HEK293 (cell line): ENCODE data around the gene IWS1.

Source experiments
- HIC1 ChIP-seq: fragments of 450-650 bp; formaldehyde crosslinking; IDR thresholded peaks from 2 replicates; pipeline ENCODE4 v1.5.1; 2016; ENCODE audit warnings: missing biosample characterization, missing genetic modification characterization
- HOXC10 ChIP-seq: sonication (generic); formaldehyde crosslinking; IDR thresholded peaks from 2 replicates; pipeline ENCODE4 v1.8.1; 2023; ENCODE audit warnings: mild to moderate bottlenecking, missing genetic modification reagents
- KLF16 ChIP-seq: fragments of 450-650 bp; formaldehyde crosslinking; IDR thresholded peaks from 2 replicates; pipeline ENCODE4 v1.5.1; 2017; ENCODE audit warnings: missing biosample characterization, missing genetic modification characterization
- REST ChIP-seq: fragments of 450-650 bp; formaldehyde crosslinking; IDR thresholded peaks from 2 replicates; pipeline ENCODE4 v1.5.1; 2016; ENCODE audit warnings: missing biosample characterization, missing genetic modification characterization
- TRIM28 ChIP-seq: IDR thresholded peaks from 2 replicates; pipeline ENCODE4 v1.6.1; 2011; ENCODE audit warnings: low read length, control low read depth, borderline replicate concordance
- ZBTB11 ChIP-seq: fragments of 450-650 bp; formaldehyde crosslinking; conservative IDR thresholded peaks from 2 replicates; pipeline ENCODE4 v1.5.1; 2016; ENCODE audit warnings: low read depth, missing biosample characterization, missing genetic modification characterization
- ZNF133 ChIP-seq: fragments of 450-650 bp; formaldehyde crosslinking; IDR thresholded peaks from 2 replicates; pipeline ENCODE4 v1.5.1; 2016; ENCODE audit warnings: missing biosample characterization, missing genetic modification characterization
- ZNF140 ChIP-seq: fragments of 450-650 bp; formaldehyde crosslinking; IDR thresholded peaks from 2 replicates; pipeline ENCODE4 v1.5.1; 2016; ENCODE audit warnings: missing biosample characterization, missing genetic modification characterization
- ZNF184 ChIP-seq: fragments of 450-650 bp; IDR thresholded peaks from 2 replicates; pipeline ENCODE4 v1.5.1; 2018; ENCODE audit warnings: missing biosample characterization, mild to moderate bottlenecking, missing genetic modification characterization
- ZNF223 ChIP-seq: fragments of 450-650 bp; formaldehyde crosslinking; IDR thresholded peaks from 2 replicates; pipeline ENCODE4 v1.5.1; 2016; ENCODE audit warnings: missing biosample characterization, missing genetic modification characterization
- ZNF23 ChIP-seq: fragments of 450-650 bp; formaldehyde crosslinking; IDR thresholded peaks from 2 replicates; pipeline ENCODE4 v1.5.1; 2016; ENCODE audit warnings: missing biosample characterization, missing genetic modification characterization, borderline replicate concordance
- ZNF37A ChIP-seq: fragments of 450-650 bp; IDR thresholded peaks from 2 replicates; pipeline ENCODE4 v1.5.1; 2018; ENCODE audit warnings: missing biosample characterization, missing genetic modification characterization
- ZNF394 ChIP-seq: fragments of 450-650 bp; formaldehyde crosslinking; IDR thresholded peaks from 2 replicates; pipeline ENCODE4 v1.5.1; 2016; ENCODE audit warnings: missing biosample characterization, missing genetic modification characterization, mild to moderate bottlenecking, moderate library complexity, borderline replicate concordance
- ZNF398 ChIP-seq: fragments of 450-650 bp; formaldehyde crosslinking; IDR thresholded peaks from 2 replicates; pipeline ENCODE4 v1.5.1; 2017; ENCODE audit warnings: missing biosample characterization, missing genetic modification characterization
- ZNF513 ChIP-seq: fragments of 450-650 bp; IDR thresholded peaks from 2 replicates; pipeline ENCODE4 v1.5.1; 2018; ENCODE audit warnings: missing biosample characterization, missing genetic modification characterization
- ZNF518A ChIP-seq: fragments of 450-650 bp; formaldehyde crosslinking; conservative IDR thresholded peaks from 2 replicates; pipeline ENCODE4 v1.5.1; 2016; ENCODE audit warnings: low read depth, missing biosample characterization, missing genetic modification characterization
- ZNF555 ChIP-seq: fragments of 450-650 bp; formaldehyde crosslinking; conservative IDR thresholded peaks from 2 replicates; pipeline ENCODE4 v1.5.1; 2017; ENCODE audit warnings: missing biosample characterization, mild to moderate bottlenecking, missing genetic modification characterization, inconsistent platforms
- ZNF571 ChIP-seq: fragments of 450-650 bp; formaldehyde crosslinking; IDR thresholded peaks from 2 replicates; pipeline ENCODE4 v1.5.0; 2017; ENCODE audit warnings: missing biosample characterization, missing genetic modification characterization
- ZNF623 ChIP-seq: fragments of 450-650 bp; formaldehyde crosslinking; IDR thresholded peaks from 2 replicates; pipeline ENCODE4 v1.5.1; 2016; ENCODE audit warnings: missing biosample characterization, missing genetic modification characterization
- ZNF792 ChIP-seq: fragments of 450-650 bp; formaldehyde crosslinking; IDR thresholded peaks from 2 replicates; pipeline ENCODE4 v1.5.1; 2016; ENCODE audit warnings: missing biosample characterization, missing genetic modification characterization
- ZSCAN23 ChIP-seq: fragments of 450-650 bp; formaldehyde crosslinking; IDR thresholded peaks from 2 replicates; pipeline ENCODE4 v1.5.1; 2016; ENCODE audit warnings: missing biosample characterization, missing genetic modification characterization
- ZSCAN30 ChIP-seq: fragments of 450-650 bp; IDR thresholded peaks from 2 replicates; pipeline ENCODE4 v1.5.1; 2018; ENCODE audit warnings: missing biosample characterization, mild to moderate bottlenecking, missing genetic modification characterization, moderate library complexity
- ZXDB ChIP-seq: fragments of 450-650 bp; formaldehyde crosslinking; IDR thresholded peaks from 2 replicates; pipeline ENCODE4 v1.5.1; 2016; ENCODE audit warnings: missing biosample characterization, missing genetic modification characterization

Gene IWS1

GRCh38 chr2:127503491-127503890, 22.8 kb downstream of the IWS1 start (continued):
- TF ChIP-seq ZXDB (tag by site-specific recombination) (peak; percentile 40; the same call in 1 of the 2 replicates), ZNF513 (tag by site-specific recombination) (no peak), ZNF140 (tag by site-specific recombination) (peak; percentile 21; the same call in 1 of the 2 replicates), ZNF792 (tag by site-specific recombination) (no peak), ZBTB11 (tag by site-specific recombination) (peak; percentile 55; the same call in 1 of the 2 replicates), ZNF184 (tag by site-specific recombination) (no peak), TRIM28 (no peak), ZNF398 (tag by site-specific recombination) (no peak), KLF16 (tag by site-specific recombination) (no peak), ZNF223 (tag by site-specific recombination) (no peak), ZSCAN30 (tag by site-specific recombination) (no peak), ZNF37A (tag by site-specific recombination) (no peak), ZNF23 (tag by site-specific recombination) (no peak), ZSCAN23 (no peak), ZNF623 (peak; percentile 35; the same call in 1 of the 2 replicates), ZNF518A (tag by site-specific recombination) (peak; percentile 82; the same call in 1 of the 2 replicates), ZNF394 (tag by site-specific recombination) (peak; percentile 84; the same call in 1 of the 2 replicates), HOXC10 (CRISPR knock-in tag) (no peak), REST (peak; percentile 55; the same call in 1 of the 2 replicates), HIC1 (tag by site-specific recombination) (no peak), ZNF555 (peak; percentile 67), ZNF133 (no peak), ZNF571 (tag by site-specific recombination) (no peak)
